Measurements from ENCODE around the gene EPHB4. TPM values are rescaled to one million over a fixed set of nuclear protein-coding genes. Genes with fewer than 3 reads are reported as not detected.
"Not testable (repeated sequence)": the region's sequence is repeated elsewhere in the genome, so short reads cannot be mapped to it uniquely, and the experiment has no call there.

EPHB4 gene
- total and polyA plus RNA-seq, 11 donors: 10.7 to 76.2 (median 21.4) TPM

DNA sequence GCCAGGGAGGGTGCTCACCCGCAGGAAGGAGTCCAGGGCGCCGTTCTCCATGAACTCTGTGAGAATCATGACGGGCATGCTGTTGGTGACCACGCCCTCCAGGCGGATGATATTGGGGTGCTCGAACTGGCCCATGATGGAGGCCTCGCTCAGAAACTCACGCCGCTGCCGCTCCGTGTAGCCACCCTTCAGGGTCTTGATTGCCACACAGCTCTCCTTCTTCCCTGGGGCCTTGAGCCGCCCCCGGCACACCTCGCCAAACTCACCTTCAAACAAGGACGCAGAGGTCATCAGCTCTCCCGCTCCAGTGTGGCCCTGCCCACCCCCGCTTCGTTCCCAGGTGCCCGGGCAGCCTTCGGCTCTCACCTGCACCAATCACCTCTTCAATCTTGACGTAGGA lies 14.6 kb downstream of the EPHB4 start:
- H3K27me3 ChIP-seq: no peaks in the 10 kb centered on the region
- H3K36me3 ChIP-seq: peaks cover 0 to 98% (median 84%) of the 10 kb centered on the region in 9 donors
- H3K4me3 ChIP-seq: no peak overlapping the region
- H3K4me1 ChIP-seq: peaks cover 0 to 5% (median 0%) of the 10 kb centered on the region in 12 donors
- no peak overlapping the region for H3K27ac ChIP-seq
- no peak for TF ChIP-seq POLR2A (IDR thresholded peaks at IDR 0.05)
- TF ChIP-seq CTCF (IDR thresholded peaks at IDR 0.05): no peak
- DNase-seq (no peak), ATAC-seq (peak in 2 of 4 donors; percentile 25 to 37)
- 91 to 94% (median 92%) methylated on average over 16 to 22 of the region's 22 CpGs for WGBS, 4 donors
- H3K9me3 ChIP-seq: no peaks in the 10 kb centered on the region
- intact Hi-C loops (cut with DNase I): no loop called here

DNA sequence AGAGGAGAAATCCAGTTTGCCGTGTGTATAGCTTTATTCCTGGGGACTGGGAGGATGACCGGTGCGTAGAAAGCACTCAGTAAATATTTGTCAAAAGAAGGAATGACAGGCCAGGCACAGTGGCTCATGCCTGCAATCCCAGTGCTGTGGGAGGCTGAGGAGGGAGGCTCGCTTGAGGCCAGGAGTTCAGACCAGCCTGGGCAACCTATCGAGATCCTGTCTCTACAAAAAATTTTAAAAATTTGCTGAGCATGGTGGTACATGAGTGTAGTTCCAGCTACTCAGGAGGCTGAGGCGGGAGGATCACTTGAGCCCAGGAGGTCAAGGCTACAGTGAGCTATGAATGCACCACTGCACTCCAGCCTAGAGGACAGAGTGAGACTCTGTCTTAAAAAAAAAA lies 15.8 kb downstream of the EPHB4 start:
- DNase-seq (no peak), ATAC-seq (no peak)
- H3K27ac ChIP-seq: no peak overlapping the region
- H3K9me3 ChIP-seq: no peaks in the 10 kb centered on the region
- H3K4me3 ChIP-seq: no peak overlapping the region
- TF ChIP-seq CTCF (IDR thresholded peaks at IDR 0.05) (no peak), POLR2A (IDR thresholded peaks at IDR 0.05) (no peak)
- WGBS, 4 donors: 78 to 95% (median 92%) methylated on average over 6 of the region's 6 CpGs
- no peaks in the 10 kb centered on the region for H3K27me3 ChIP-seq
- intact Hi-C loops (cut with DNase I): no loop called here
- H3K4me1 ChIP-seq: peaks cover 0 to 5% (median 0%) of the 10 kb centered on the region in 12 donors
- peaks cover 0 to 100% (median 85%) of the 10 kb centered on the region in 9 donors for H3K36me3 ChIP-seq

DNA sequence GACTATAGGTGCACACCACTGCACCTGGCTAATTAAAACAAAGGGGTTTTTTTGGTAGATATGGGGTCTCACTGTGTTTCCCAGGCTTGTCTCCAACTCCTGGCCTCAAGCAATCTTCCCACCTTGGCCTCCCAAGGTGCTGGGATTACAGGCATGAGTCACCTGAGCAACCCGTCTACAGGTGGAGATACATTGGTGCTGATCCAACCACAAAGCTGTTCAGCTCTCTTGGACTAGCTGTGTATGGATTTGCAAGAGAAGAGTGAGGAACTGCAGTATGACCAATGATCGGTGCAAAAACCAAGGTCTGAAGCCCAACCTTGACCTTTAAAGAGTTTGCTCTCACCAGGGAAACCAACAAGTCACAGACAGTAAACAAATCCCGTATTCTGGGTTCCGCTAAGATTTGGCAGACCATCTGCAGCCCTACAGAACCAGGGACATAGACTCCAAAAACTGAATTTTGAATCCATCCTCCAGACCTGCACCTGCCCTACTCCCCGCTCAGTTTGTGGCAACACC lies 18.9 kb downstream of the EPHB4 start:
- no peaks in the 10 kb centered on the region for H3K27me3 ChIP-seq
- H3K36me3 ChIP-seq: peaks cover 0 to 96% (median 77%) of the 10 kb centered on the region in 9 donors
- no peaks in the 10 kb centered on the region for H3K9me3 ChIP-seq
- H3K4me3 ChIP-seq: no peak overlapping the region
- ATAC-seq (no peak), DNase-seq (no peak)
- WGBS, 4 donors: 82 to 89% (median 83%) methylated on average over 5 of the region's 5 CpGs
- TF ChIP-seq POLR2A (IDR thresholded peaks at IDR 0.05) (no peak), CTCF (IDR thresholded peaks at IDR 0.05) (no peak)
- no peak overlapping the region for H3K27ac ChIP-seq
- peaks cover 2 to 15% (median 7%) of the 10 kb centered on the region in 12 donors for H3K4me1 ChIP-seq
- intact Hi-C loops (cut with DNase I): no loop called here

DNA sequence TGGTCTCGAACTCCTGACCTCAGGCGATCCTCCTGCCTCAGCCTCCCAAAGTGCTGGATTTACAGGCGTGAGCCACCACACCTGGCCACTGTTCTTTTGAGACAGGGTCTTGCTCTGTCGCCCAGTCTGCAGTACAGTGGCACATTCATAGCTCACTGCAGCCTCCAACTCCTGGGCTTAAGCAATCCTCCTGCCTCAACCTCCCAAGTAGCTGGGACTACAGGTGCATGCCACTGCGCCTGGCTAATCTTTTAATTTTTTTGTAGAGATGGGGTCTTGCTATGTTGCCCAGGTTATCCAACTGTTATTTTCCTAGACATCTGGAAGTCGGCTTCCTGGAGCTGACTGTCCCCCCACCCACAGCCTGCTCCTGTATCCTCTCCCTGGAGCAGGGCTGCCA lies 20.4 kb downstream of the EPHB4 start:
- H3K27ac ChIP-seq; intact Hi-C loops (cut with DNase I); ATAC-seq: not testable (repeated sequence)

DNA sequence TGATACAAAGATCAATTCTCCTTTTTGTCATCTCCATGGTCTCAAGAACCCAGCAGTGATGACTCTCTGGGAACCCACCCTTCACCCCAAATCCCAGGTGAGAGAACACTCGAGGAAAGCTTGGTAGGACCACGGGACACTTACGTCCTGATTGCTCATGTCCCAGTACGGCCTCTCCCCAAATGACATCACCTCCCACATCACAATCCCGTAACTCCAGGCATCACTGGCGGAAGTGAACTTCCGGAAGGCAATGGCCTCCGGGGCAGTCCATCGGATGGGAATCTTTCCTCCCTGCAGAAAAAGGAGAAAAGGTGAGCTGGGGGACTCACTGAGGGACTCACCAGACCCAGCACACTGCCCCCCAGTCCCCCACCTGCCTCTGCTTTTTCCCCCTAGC lies 21.0 kb downstream of the EPHB4 start:
- H3K4me3 ChIP-seq: no peak overlapping the region
- intact Hi-C loops (cut with DNase I): no loop called here
- H3K27me3 ChIP-seq: no peaks in the 10 kb centered on the region
- H3K4me1 ChIP-seq: peaks cover 2 to 34% (median 22%) of the 10 kb centered on the region in 12 donors
- no peak overlapping the region for H3K27ac ChIP-seq
- DNase-seq: no peak
- TF ChIP-seq POLR2A (IDR thresholded peaks at IDR 0.05) (no peak), CTCF (IDR thresholded peaks at IDR 0.05) (no peak)
- peak in 1 of 4 donors; percentile 32 for ATAC-seq
- WGBS, 4 donors: 72 to 93% (median 78%) methylated on average over 7 to 9 of the region's 9 CpGs
- H3K36me3 ChIP-seq: peaks cover 0 to 75% (median 60%) of the 10 kb centered on the region in 9 donors
- no peaks in the 10 kb centered on the region for H3K9me3 ChIP-seq

More for the DNA sequence above, 20.4 kb downstream of the EPHB4 start:
- not testable (repeated sequence) for H3K27me3 ChIP-seq, H3K4me3 ChIP-seq, DNase-seq, H3K9me3 ChIP-seq
- peaks cover 2 to 29% (median 21%) of the 10 kb centered on the region in 12 donors for H3K4me1 ChIP-seq
- WGBS, 4 donors: 97 to 98% (median 97%) methylated on average over 6 of the region's 6 CpGs
- peaks cover 0 to 80% (median 63%) of the 10 kb centered on the region in 9 donors for H3K36me3 ChIP-seq
